Stomach (tissue), 4 donors: Measurements from ENCODE around the gene CTNND2.

ENCODE experiments used
- EP300 ChIP-seq: sonication (generic); formaldehyde crosslinking; IDR thresholded peaks from one replicate; pipeline ENCODE4 v1.6.1; 2017; ENCODE audit warnings: antibody characterized with exemption
- POLR2A ChIP-seq, 4 donors: fragments of 450-650 bp; IDR thresholded peaks; one replicate each; pipeline ENCODE4 v1.6.1; 2016; ENCODE audit warnings: antibody characterized with exemption in 4 of 4, control low read depth in 2 of 4, mild to moderate bottlenecking in 1 of 4, moderate library complexity in 1 of 4
- POLR2AphosphoS5 ChIP-seq, 3 donors: sonication (generic); formaldehyde crosslinking; IDR thresholded peaks; one replicate each; pipeline ENCODE4 v1.6.1; 2016; ENCODE audit warnings: antibody characterized with exemption in 3 of 3
- TF ChIP-seq, protein P1 (sequence below), 7 experiments: fragments of 450-650 bp in 4 of 7; fragments of 200-600 bp in 3 of 7; sonication (generic) in 3 of 7; IDR thresholded peaks; one replicate each; pipeline ENCODE4 v1.5.1; 2016 to 2019; ENCODE audit warnings: antibody characterized with exemption in 7 of 7, control low read depth in 2 of 7, mild to moderate bottlenecking in 1 of 7

DNA sequence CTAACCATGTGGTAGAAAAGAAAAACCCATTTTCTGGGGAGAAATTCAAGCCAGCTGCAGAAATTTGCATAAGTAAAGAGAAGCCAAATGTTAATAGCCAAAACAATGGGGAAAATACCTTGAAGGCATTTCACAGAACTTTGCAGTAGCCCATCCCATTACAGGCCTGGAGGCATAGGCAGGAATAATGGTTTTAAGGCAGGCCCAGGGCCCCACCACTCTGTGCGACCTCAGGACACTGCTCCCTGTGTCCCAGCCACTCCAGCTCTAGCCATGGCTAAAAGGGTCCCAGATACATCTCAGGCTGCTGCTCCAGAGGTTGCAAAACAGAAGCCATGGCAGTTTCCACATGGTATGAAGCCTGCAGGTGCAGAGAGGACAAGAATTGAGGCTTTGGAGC, 253.3 kb downstream of the CTNND2 start:
- TF ChIP-seq, protein P1, sequence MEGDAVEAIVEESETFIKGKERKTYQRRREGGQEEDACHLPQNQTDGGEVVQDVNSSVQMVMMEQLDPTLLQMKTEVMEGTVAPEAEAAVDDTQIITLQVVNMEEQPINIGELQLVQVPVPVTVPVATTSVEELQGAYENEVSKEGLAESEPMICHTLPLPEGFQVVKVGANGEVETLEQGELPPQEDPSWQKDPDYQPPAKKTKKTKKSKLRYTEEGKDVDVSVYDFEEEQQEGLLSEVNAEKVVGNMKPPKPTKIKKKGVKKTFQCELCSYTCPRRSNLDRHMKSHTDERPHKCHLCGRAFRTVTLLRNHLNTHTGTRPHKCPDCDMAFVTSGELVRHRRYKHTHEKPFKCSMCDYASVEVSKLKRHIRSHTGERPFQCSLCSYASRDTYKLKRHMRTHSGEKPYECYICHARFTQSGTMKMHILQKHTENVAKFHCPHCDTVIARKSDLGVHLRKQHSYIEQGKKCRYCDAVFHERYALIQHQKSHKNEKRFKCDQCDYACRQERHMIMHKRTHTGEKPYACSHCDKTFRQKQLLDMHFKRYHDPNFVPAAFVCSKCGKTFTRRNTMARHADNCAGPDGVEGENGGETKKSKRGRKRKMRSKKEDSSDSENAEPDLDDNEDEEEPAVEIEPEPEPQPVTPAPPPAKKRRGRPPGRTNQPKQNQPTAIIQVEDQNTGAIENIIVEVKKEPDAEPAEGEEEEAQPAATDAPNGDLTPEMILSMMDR (IDR thresholded peaks at IDR 0.05), result no peak
- TF ChIP-seq POLR2A (IDR thresholded peaks at IDR 0.05), result no peak
- no peak for TF ChIP-seq POLR2AphosphoS5 (IDR thresholded peaks at IDR 0.05)
- no peak for TF ChIP-seq EP300
